ENCODE measurements around the gene ZNRD2.

ZNRD2 gene

GRCh38 chr11:65573391-65574079 is 3.3 kb downstream of the ZNRD2 start:
- DNase-seq (ENCODE audit: low read depth), result no peak

- peak; percentile 89 for DNase-seq (ENCODE audit: low read depth)
Measured at GRCh38 chr11:65574109-65574810, 4.0 kb downstream of the ZNRD2 start.

- no peak for DNase-seq (ENCODE audit: low read depth)
Measured at GRCh38 chr11:65574811-65575567, 4.7 kb downstream of the ZNRD2 start.

GRCh38 chr11:65575568-65576231 is 5.4 kb downstream of the ZNRD2 start, which contains the start of gene EHBP1L1:
TSS of gene EHBP1L1 (plus strand) at chr11:65576053. CDS start at chr11:65576303, 250 bp downstream.
- no peak for DNase-seq (ENCODE audit: low read depth)

GRCh38 chr11:65576232-65576866 is 6.1 kb downstream of the ZNRD2 start:
- no peak for DNase-seq (ENCODE audit: low read depth)

GRCh38 chr11:65576867-65577755 is 6.8 kb downstream of the ZNRD2 start:
- no peak for DNase-seq (ENCODE audit: low read depth)

GRCh38 chr11:65577756-65578109 is 7.5 kb downstream of the ZNRD2 start:
- DNase-seq (ENCODE audit: low read depth), result no peak

GRCh38 chr11:65578134-65578533 is 7.9 kb downstream of the ZNRD2 start:
- no peak for DNase-seq (ENCODE audit: low read depth)

- no peak for DNase-seq (ENCODE audit: low read depth)
Measured at GRCh38 chr11:65578667-65579066, 8.4 kb downstream of the ZNRD2 start.

- no peak for DNase-seq (ENCODE audit: low read depth)
Measured at GRCh38 chr11:65579291-65579690, 9.0 kb downstream of the ZNRD2 start.

GRCh38 chr11:65580031-65580692 is 9.9 kb downstream of the ZNRD2 start:
- DNase-seq (ENCODE audit: low read depth), result no peak

GRCh38 chr11:65580756-65581155 is 10.5 kb downstream of the ZNRD2 start:
- no peak for DNase-seq (ENCODE audit: low read depth)

GRCh38 chr11:65581928-65582327 is 11.7 kb downstream of the ZNRD2 start:
- no peak for DNase-seq (ENCODE audit: low read depth)

GRCh38 chr11:65583589-65583988 is 13.3 kb downstream of the ZNRD2 start:
- DNase-seq (ENCODE audit: low read depth), result no peak

- DNase-seq (ENCODE audit: low read depth), result no peak
Measured at GRCh38 chr11:65584106-65584505, 13.8 kb downstream of the ZNRD2 start.

GRCh38 chr11:65584723-65585171 is 14.5 kb downstream of the ZNRD2 start:
- no peak for DNase-seq (ENCODE audit: low read depth)

GRCh38 chr11:65585396-65586246 is 15.3 kb downstream of the ZNRD2 start:
- DNase-seq (ENCODE audit: low read depth), result no peak

- no peak for DNase-seq (ENCODE audit: low read depth)
Measured at GRCh38 chr11:65586247-65586630, 16.0 kb downstream of the ZNRD2 start.

- DNase-seq (ENCODE audit: low read depth), result no peak
Measured at GRCh38 chr11:65586676-65587075, 16.4 kb downstream of the ZNRD2 start.

Data from HS-27A (cell line).